ENCODE measurements around the gene YPEL1. TPM values are rescaled to one million over a fixed set of nuclear protein-coding genes. Genes with fewer than 3 reads are reported as not detected.
A peak's percentile ranks its signal among the peaks of the same experiment; 100 is the strongest.
"Not testable (repeated sequence)": the region's sequence is repeated elsewhere in the genome, so short reads cannot be mapped to it uniquely, and the experiment has no call there.

YPEL1 gene
- total RNA-seq, 1 donor from 2014 or later, result 0.26 TPM

DNA sequence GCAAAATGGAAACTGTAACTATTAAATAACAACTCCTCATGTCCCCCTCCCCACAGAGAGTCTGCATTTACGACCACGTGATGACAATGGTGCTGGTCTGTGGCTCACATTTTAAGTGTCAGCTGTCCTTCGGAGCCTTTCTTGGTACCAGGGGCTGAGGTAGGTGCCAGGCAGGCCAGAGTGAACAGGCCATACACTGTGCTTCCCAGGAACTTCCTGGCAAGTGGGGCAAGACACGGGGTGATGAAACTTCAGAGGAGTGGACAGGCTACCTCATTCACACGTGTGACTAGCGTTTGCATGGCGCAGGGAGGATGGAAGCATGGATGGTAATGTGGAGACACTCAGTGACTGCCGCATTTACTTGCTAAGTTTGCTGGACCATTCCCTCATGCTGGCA is 10.4 kb upstream of the YPEL1 start:
- FAIRE-seq, result peak; percentile 18
- DNase-seq (ENCODE audit: low read depth), result no peak
- TF ChIP-seq, protein P1, sequence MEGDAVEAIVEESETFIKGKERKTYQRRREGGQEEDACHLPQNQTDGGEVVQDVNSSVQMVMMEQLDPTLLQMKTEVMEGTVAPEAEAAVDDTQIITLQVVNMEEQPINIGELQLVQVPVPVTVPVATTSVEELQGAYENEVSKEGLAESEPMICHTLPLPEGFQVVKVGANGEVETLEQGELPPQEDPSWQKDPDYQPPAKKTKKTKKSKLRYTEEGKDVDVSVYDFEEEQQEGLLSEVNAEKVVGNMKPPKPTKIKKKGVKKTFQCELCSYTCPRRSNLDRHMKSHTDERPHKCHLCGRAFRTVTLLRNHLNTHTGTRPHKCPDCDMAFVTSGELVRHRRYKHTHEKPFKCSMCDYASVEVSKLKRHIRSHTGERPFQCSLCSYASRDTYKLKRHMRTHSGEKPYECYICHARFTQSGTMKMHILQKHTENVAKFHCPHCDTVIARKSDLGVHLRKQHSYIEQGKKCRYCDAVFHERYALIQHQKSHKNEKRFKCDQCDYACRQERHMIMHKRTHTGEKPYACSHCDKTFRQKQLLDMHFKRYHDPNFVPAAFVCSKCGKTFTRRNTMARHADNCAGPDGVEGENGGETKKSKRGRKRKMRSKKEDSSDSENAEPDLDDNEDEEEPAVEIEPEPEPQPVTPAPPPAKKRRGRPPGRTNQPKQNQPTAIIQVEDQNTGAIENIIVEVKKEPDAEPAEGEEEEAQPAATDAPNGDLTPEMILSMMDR (IDR thresholded peaks at IDR 0.05; ENCODE audit: insufficient read depth, low read length, severe bottlenecking), result no peak
- H3K27me3 ChIP-seq (ENCODE audit: control insufficient read depth, insufficient read depth, low read length), result peaks cover 3% of the 10 kb centered on the region
- no peaks in the 10 kb centered on the region for H3K36me3 ChIP-seq (ENCODE audit: control insufficient read depth, insufficient read depth, low read length)
- no peak overlapping the region for H3K4me3 ChIP-seq (ENCODE audit: low read depth, low read length)

DNA sequence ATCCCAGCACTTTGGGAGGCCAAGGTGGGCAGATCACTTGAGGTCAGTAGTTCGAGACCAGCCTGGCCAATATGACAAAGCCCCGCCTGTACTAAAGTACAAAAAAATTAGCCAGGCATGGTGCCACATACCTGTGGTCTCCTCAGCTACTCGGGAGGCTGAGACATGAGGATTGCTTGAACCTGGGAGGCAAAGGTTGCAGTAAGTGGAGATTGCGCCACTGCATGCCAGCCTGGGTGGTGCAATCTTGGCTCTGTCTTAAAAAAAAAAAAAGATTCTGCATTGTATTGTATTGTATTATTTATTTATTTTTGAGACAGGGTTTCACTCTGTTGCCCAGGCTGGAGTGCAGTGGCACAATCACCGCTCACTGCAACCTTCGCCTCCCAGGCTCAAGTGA is 9.3 kb upstream of the YPEL1 start:
- H3K36me3 ChIP-seq (ENCODE audit: control insufficient read depth, insufficient read depth, low read length); H3K27me3 ChIP-seq (ENCODE audit: control insufficient read depth, insufficient read depth, low read length); H3K4me3 ChIP-seq (ENCODE audit: low read depth, low read length); FAIRE-seq; DNase-seq (ENCODE audit: low read depth): not testable (repeated sequence)

DNA sequence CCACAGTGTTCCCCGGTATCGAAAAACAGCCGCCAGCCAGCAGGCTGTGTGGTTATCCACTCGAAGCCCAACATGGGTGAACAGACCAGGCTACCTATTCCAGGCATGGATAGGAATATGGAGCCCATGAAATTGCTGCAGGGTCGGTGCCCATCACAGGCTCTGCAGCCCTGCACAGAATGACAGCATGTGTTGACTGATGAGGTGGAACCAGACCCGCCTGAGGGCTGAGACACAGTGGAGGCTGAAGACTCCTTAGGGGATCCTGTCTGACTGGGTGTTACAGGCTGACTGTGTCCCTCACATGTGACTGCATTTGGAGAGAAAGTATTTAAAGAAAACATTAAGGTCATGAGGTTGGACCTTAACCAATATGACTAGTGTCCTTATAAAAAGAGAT is 6.2 kb upstream of the YPEL1 start:
- H3K4me3 ChIP-seq (ENCODE audit: low read depth, low read length), result no peak overlapping the region
- peak; percentile 36 for FAIRE-seq
- no peaks in the 10 kb centered on the region for H3K36me3 ChIP-seq (ENCODE audit: control insufficient read depth, insufficient read depth, low read length)
- TF ChIP-seq, protein P1 (IDR thresholded peaks at IDR 0.05; ENCODE audit: insufficient read depth, low read length, severe bottlenecking), result no peak
- peaks cover 3% of the 10 kb centered on the region for H3K27me3 ChIP-seq (ENCODE audit: control insufficient read depth, insufficient read depth, low read length)
- DNase-seq (ENCODE audit: low read depth), result no peak

DNA sequence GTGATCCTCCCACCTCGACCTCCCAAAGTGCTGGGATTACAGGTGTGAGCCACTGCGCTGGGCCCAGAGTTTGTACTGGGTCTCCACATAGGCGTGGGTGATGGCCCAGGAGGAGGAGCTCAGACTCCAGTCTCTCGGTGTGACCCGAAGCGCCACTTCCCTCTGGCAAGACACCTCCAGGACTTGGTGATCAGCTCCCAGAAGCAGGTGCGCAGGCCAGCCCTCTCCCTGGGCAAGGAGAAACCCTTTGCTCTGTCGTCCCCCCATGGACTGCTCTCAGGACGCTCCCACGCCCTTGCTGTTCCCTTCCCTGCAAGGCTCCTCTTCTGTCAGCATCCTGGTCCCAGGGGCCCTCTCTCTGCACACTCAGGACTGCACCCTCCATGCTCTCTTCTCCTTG is 5.5 kb upstream of the YPEL1 start:
- Histone ChIP-seq H3K36me3 (ENCODE audit: control insufficient read depth, insufficient read depth, low read length) (no peaks in the 10 kb centered on the region), H3K4me3 (ENCODE audit: low read depth, low read length) (no peak overlapping the region), H3K27me3 (ENCODE audit: control insufficient read depth, insufficient read depth, low read length) (peaks cover 2% of the 10 kb centered on the region)
- DNase-seq (ENCODE audit: low read depth) (no peak), FAIRE-seq (no peak)
- TF ChIP-seq, protein P1 (IDR thresholded peaks at IDR 0.05; ENCODE audit: insufficient read depth, low read length, severe bottlenecking), result no peak

DNA sequence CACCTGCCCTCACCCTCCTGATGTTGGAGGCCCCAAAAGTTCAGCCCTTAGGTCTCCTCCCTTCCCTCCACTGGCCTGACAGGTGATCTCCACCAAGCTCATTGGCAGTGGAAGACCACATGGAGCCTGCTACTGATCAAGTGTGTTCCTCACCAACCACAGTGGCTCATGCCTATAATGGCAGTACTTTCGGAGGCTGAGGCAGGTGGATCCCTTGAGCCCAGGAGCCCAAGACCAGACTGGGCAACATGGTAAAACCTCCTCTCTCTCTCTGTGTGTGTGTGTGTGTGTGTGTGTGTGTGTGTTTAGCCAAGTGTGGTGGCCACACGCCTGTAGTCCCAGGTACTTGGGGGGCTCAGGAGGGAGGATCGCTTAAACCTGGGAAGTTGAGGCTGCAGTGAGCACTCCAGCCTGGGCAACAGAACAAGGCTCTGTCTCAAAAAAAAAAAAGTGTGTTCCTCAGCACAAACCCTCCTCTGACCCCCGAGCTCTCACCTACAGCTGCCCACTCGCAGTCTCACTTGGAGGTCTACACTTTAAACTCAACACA is 4.3 kb upstream of the YPEL1 start:
- TF ChIP-seq, protein P1 (IDR thresholded peaks at IDR 0.05; ENCODE audit: insufficient read depth, low read length, severe bottlenecking), result no peak
- no peak overlapping the region for H3K4me3 ChIP-seq (ENCODE audit: low read depth, low read length)
- no peak for DNase-seq (ENCODE audit: low read depth)
- no peaks in the 10 kb centered on the region for H3K36me3 ChIP-seq (ENCODE audit: control insufficient read depth, insufficient read depth, low read length)
- H3K27me3 ChIP-seq (ENCODE audit: control insufficient read depth, insufficient read depth, low read length), result no peaks in the 10 kb centered on the region
- FAIRE-seq, result no peak

DNA sequence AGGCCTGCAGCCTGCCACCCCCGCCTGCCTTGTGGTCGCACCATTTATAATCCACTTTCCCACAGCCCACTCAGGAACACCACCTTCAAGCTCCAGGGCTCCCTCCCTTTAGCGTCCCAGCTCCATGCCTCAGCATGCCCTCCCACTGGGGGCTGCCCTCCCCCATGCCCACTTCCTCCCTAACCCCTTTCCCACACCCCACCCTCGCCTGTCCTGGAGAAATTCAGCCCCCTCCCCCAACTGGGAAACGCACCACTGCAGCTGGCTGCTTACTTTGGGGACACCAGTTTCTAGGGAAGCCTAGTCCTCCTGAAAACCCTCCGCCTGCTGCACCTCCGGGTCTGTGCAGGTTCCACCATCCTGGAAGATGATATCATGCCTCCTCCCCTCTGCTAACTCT is 3.4 kb upstream of the YPEL1 start:
- TF ChIP-seq, protein P1 (IDR thresholded peaks at IDR 0.05; ENCODE audit: insufficient read depth, low read length, severe bottlenecking), result no peak
- no peaks in the 10 kb centered on the region for H3K27me3 ChIP-seq (ENCODE audit: control insufficient read depth, insufficient read depth, low read length)
- no peaks in the 10 kb centered on the region for H3K36me3 ChIP-seq (ENCODE audit: control insufficient read depth, insufficient read depth, low read length)
- no peak overlapping the region for H3K4me3 ChIP-seq (ENCODE audit: low read depth, low read length)
- no peak for FAIRE-seq
- DNase-seq (ENCODE audit: low read depth), result no peak

Measured in bronchial epithelial cell (primary cell).